HepG2 (cell line): ENCODE measurements around the gene CERS6. TPM values are rescaled to one million over a fixed set of nuclear protein-coding genes. Genes with fewer than 3 reads are reported as not detected.

Experiments used
- ATAC-seq: fragments of 200-7000 bp; cut with Tn5 transposase; 3 replicates; pipeline ENCODE4 v1.9.1; 2020; ENCODE audit warnings: mild to moderate bottlenecking, moderate library complexity
- BruUV-seq: library from RNA; stranded (reverse); fragments of 400-500 nt; replicated peaks from 2 replicates; lab custom pipeline; 2021; lab: Mats Ljungman, UMichigan
- CTCF ChIA-PET: fragments of 300-600 bp; formaldehyde crosslinking; extraction: SDS; loops from one replicate; lab custom pipeline; 2021; ENCODE audit warnings: low total read pairs, inconsistent platforms, low intra/inter-chr PET ratio; lab: Yijun Ruan, JAX
- POLR2A ChIA-PET: fragments of 350-600 bp; sonication (Branson Sonifier 250); formaldehyde crosslinking; loops from one replicate; lab custom pipeline; 2020; ENCODE audit warnings: antibody characterized with exemption, inconsistent platforms; lab: Yijun Ruan, JAX
- DNase-seq: peaks from one replicate; pipeline ENCODE4 v3.0.0-alpha.2; 2015; ENCODE audit warnings: low spot score
- FAIRE-seq: peaks from 3 replicates; lab custom pipeline; 2011; peaks lifted over from hg19 to GRCh38; lab: Jason Lieb, UNC
- H2AFZ ChIP-seq: one replicate; pipeline ENCODE4 v1.6.1; 2011; ENCODE audit warnings: low read length, inconsistent platforms
- H3K27ac ChIP-seq: fragments of 300-600 bp; 3 replicates; pipeline ENCODE4 v1.8.0; 2011; ENCODE audit warnings: mixed run types, mild to moderate bottlenecking, mixed read lengths, low read length, inconsistent platforms; ENCODE audit not compliant: insufficient read depth; ENCODE audit errors: extremely low read length
- H3K27me3 ChIP-seq, 2 experiments: fragments of 200-600 bp in 1 of 2; 2 replicates in 1 of 2; 3 replicates in 1 of 2; pipeline versions ENCODE4 v1.6.0 to v1.8.0; 2011; ENCODE audit warnings: low read length in 2 of 2, mild to moderate bottlenecking in 2 of 2, moderate library complexity in 2 of 2, inconsistent platforms in 1 of 2; ENCODE audit not compliant: insufficient read depth in 2 of 2, control insufficient read depth in 1 of 2
- H3K36me3 ChIP-seq, 2 experiments: fragments of 200-600 bp in 1 of 2; replicated peaks in 1 of 2; 2 replicates in 1 of 2; 3 replicates in 1 of 2; pipeline versions ENCODE4 v1.5.1 to v1.8.0; 2011; ENCODE audit warnings: low read length in 2 of 2, inconsistent platforms in 1 of 2; ENCODE audit not compliant: insufficient read depth in 2 of 2, control insufficient read depth in 1 of 2
- H3K4me1 ChIP-seq: 2 replicates; pipeline ENCODE4 v1.5.1; 2012; ENCODE audit warnings: low read length, inconsistent platforms; ENCODE audit not compliant: insufficient read depth
- H3K4me2 ChIP-seq: 2 replicates; pipeline ENCODE4 v1.6.0; 2011; ENCODE audit warnings: low read depth, low read length, inconsistent platforms
- H3K4me3 ChIP-seq, 3 experiments: fragments of 200-600 bp in 1 of 3; sonication (generic), shearing (Covaris generic) in 1 of 3; replicated peaks in 1 of 3; 2 replicates each; pipeline ENCODE4 v1.5.1; 2011 to 2016; ENCODE audit warnings: low read length in 3 of 3, inconsistent platforms in 2 of 3, low read depth in 2 of 3, mild to moderate bottlenecking in 2 of 3, control low read depth in 1 of 3, mixed read lengths in 1 of 3; ENCODE audit not compliant: insufficient read depth in 1 of 3
- H3K79me2 ChIP-seq: one replicate; pipeline ENCODE4 v1.6.1; 2011; ENCODE audit warnings: low read length, inconsistent platforms; ENCODE audit not compliant: insufficient read depth
- H3K9ac ChIP-seq: 2 replicates; pipeline ENCODE4 v1.6.0; 2011; ENCODE audit warnings: mild to moderate bottlenecking, low read depth, low read length, inconsistent platforms; ENCODE audit not compliant: insufficient read depth
- H3K9me3 ChIP-seq: 2 replicates; pipeline ENCODE4 v1.5.1; 2012; ENCODE audit warnings: mild to moderate bottlenecking, low read length
- H4K20me1 ChIP-seq: 2 replicates; pipeline ENCODE4 v1.6.0; 2011; ENCODE audit warnings: inconsistent platforms, mild to moderate bottlenecking, low read length, moderate library complexity; ENCODE audit not compliant: insufficient read depth
- CREB1 ChIP-seq, 2 experiments: fragments of 450-650 bp in 1 of 2; IDR thresholded peaks; 2 replicates each; pipeline ENCODE4 v1.6.1; 2016 to 2017; ENCODE audit warnings: control low read depth in 1 of 2, mild to moderate bottlenecking in 1 of 2, missing compliant biosample characterization in 1 of 2, missing genetic modification characterization in 1 of 2
- HDAC1 ChIP-seq: sonication (generic); formaldehyde crosslinking; IDR thresholded peaks from 2 replicates; pipeline ENCODE4 v1.5.1; 2020; ENCODE audit warnings: mild to moderate bottlenecking, missing genetic modification reagents
- KDM2A ChIP-seq: sonication (generic); formaldehyde crosslinking; IDR thresholded peaks from 2 replicates; pipeline ENCODE4 v1.4.0; 2020; ENCODE audit warnings: low read depth, missing genetic modification reagents, borderline replicate concordance
- MBNL3 ChIP-seq: fragments of 250-450 bp; sonication (Bioruptor Pico); conservative IDR thresholded peaks from 2 replicates; pipeline ENCODE4 v1.8.0; 2022; ENCODE audit warnings: mild to moderate bottlenecking, inconsistent platforms
- MED8 ChIP-seq: sonication (generic); formaldehyde crosslinking; IDR thresholded peaks from 2 replicates; pipeline ENCODE4 v1.8.1; 2023; ENCODE audit warnings: mild to moderate bottlenecking, missing genetic modification reagents; ENCODE audit not compliant: insufficient replicate concordance
- ZNF160 ChIP-seq: sonication (generic); formaldehyde crosslinking; IDR thresholded peaks from 2 replicates; pipeline ENCODE4 v1.8.0; 2022; ENCODE audit warnings: mild to moderate bottlenecking, inconsistent platforms, missing genetic modification reagents
- ZNF333 ChIP-seq: sonication (generic); formaldehyde crosslinking; IDR thresholded peaks from 2 replicates; pipeline ENCODE4 v1.4.0; 2020; ENCODE audit warnings: mild to moderate bottlenecking, missing genetic modification reagents, borderline replicate concordance
- ZNF883 ChIP-seq: sonication (generic); formaldehyde crosslinking; IDR thresholded peaks from 2 replicates; pipeline ENCODE4 v1.5.1; 2020; ENCODE audit warnings: mild to moderate bottlenecking, missing genetic modification reagents; ENCODE audit errors: not compliant biosample characterization
- WGBS: methylation state at CpG from one replicate; pipeline ENCODE4 v1.1.6; 2017; ENCODE audit warnings: low lambda C conversion rate; 5-methylcytosine and 5-hydroxymethylcytosine counted together
- in situ Hi-C: cut with HindIII; loops from 2 replicates; pipeline ENCODE4 v1.10.0; 2017; ENCODE audit warnings: low pct_unique_long_range_greater_than_20kb; ENCODE audit not compliant: extremely low pct_ligation_motif_present
- intact Hi-C: fragments of 100-400 bp; cut with micrococcal nuclease; formaldehyde crosslinking; loops from one replicate; pipeline ENCODE4 v1.10.0; 2022; ENCODE audit not compliant: unreplicated experiment
- polyA plus RNA-seq, 8 experiments: library from polyadenylated mRNA; depleted of rRNA in 3 of 8; stranded (reverse) in 7 of 8; unstranded in 1 of 8; fragments of >200 nt; fragmentation: Illumina TruSeq in 4 of 8; extraction: Trizol in 4 of 8; gene quantifications; 2 replicates each; pipeline versions ENCODE4 v1.2.1 to v1.2.3, GENCODE V29; 2011 to 2016; ENCODE audit warnings: low read depth in 4 of 8, missing spikeins in 1 of 8, mixed read lengths in 1 of 8; ENCODE audit not compliant: insufficient read depth in 1 of 8
- total RNA-seq, 5 experiments: library from RNA; depleted of rRNA; stranded (reverse); fragments of >200 nt; fragmentation: Illumina TruSeq; extraction: Trizol; gene quantifications; 2 replicates each; pipeline ENCODE4 v1.2.3, GENCODE V29; 2016; ENCODE audit warnings: low read depth in 1 of 5
- TF ChIP-seq, protein P1 (sequence below): IDR thresholded peaks from 2 replicates; pipeline ENCODE4 v1.6.1; 2012; ENCODE audit warnings: low read depth, low read length, improper control_type of control experiment
- TF ChIP-seq, protein P2 (sequence below): sonication (generic); formaldehyde crosslinking; IDR thresholded peaks from 2 replicates; pipeline ENCODE4 v1.4.0; 2020; ENCODE audit warnings: mild to moderate bottlenecking, missing genetic modification reagents
- TF ChIP-seq, protein P3 (sequence below): sonication (generic); formaldehyde crosslinking; IDR thresholded peaks from 2 replicates; pipeline ENCODE4 v1.4.0; 2020; ENCODE audit warnings: mild to moderate bottlenecking, missing genetic modification reagents

Gene CERS6
- total and polyA plus RNA-seq, 2 of the 13 experiments (the other 11 are each of a cell fraction or from before 2014, with no cell fraction given): 10.1 to 20.3 TPM

GRCh38 chr2:168524005-168524404 lies 67.9 kb downstream of the CERS6 start (continued):
- TF ChIP-seq MED8: no peak
- no peak for TF ChIP-seq KDM2A
- TF ChIP-seq HDAC1 (CRISPR knock-in tag): no peak
- TF ChIP-seq ZNF883 (CRISPR knock-in tag): no peak
- TF ChIP-seq, protein P1, sequence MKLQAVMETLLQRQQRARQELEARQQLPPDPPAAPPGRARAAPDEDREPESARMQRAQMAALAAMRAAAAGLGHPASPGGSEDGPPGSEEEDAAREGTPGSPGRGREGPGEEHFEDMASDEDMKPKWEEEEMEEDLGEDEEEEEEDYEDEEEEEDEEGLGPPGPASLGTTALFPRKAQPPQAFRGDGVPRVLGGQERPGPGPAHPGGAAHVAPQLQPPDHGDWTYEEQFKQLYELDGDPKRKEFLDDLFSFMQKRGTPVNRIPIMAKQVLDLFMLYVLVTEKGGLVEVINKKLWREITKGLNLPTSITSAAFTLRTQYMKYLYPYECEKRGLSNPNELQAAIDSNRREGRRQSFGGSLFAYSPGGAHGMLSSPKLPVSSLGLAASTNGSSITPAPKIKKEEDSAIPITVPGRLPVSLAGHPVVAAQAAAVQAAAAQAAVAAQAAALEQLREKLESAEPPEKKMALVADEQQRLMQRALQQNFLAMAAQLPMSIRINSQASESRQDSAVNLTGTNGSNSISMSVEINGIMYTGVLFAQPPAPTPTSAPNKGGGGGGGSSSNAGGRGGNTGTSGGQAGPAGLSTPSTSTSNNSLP: no peak
- TF ChIP-seq, all 625 proteins: peak for 0

GRCh38 chr2:168525020-168525419 lies 68.9 kb downstream of the CERS6 start:
- ATAC-seq (no peak), FAIRE-seq (no peak), DNase-seq (no peak)
- 97% methylated on average over 3 of the region's 3 CpGs for WGBS
- no peaks in the 10 kb centered on the region for H4K20me1 ChIP-seq
- intact Hi-C loops (no loop called here), in situ Hi-C loops (no loop called here)
- no peak overlapping the region for H3K9ac ChIP-seq
- no peaks in the 10 kb centered on the region for H3K36me3 ChIP-seq
- no peaks in the 10 kb centered on the region for H3K9me3 ChIP-seq
- no peaks in the 10 kb centered on the region for H3K27me3 ChIP-seq
- CTCF ChIA-PET: no interaction called here
- H2AFZ ChIP-seq: no peak overlapping the region
- POLR2A ChIA-PET: no interaction called here
- no peak overlapping the region for H3K4me3 ChIP-seq
- no peak overlapping the region for H3K27ac ChIP-seq
- peaks cover 36% of the 10 kb centered on the region for H3K79me2 ChIP-seq
- BruUV-seq: no TSS peak
- H3K4me2 ChIP-seq: no peak overlapping the region
- peaks cover 9% of the 10 kb centered on the region; the same call in 1 of the 2 replicates for H3K4me1 ChIP-seq
- TF ChIP-seq, protein P2, sequence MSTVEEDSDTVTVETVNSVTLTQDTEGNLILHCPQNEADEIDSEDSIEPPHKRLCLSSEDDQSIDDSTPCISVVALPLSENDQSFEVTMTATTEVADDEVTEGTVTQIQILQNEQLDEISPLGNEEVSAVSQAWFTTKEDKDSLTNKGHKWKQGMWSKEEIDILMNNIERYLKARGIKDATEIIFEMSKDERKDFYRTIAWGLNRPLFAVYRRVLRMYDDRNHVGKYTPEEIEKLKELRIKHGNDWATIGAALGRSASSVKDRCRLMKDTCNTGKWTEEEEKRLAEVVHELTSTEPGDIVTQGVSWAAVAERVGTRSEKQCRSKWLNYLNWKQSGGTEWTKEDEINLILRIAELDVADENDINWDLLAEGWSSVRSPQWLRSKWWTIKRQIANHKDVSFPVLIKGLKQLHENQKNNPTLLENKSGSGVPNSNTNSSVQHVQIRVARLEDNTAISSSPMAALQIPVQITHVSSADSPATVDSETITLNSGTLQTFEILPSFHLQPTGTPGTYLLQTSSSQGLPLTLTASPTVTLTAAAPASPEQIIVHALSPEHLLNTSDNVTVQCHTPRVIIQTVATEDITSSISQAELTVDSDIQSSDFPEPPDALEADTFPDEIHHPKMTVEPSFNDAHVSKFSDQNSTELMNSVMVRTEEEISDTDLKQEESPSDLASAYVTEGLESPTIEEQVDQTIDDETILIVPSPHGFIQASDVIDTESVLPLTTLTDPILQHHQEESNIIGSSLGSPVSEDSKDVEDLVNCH (CRISPR knock-in tag): no peak
- TF ChIP-seq, protein P3, sequence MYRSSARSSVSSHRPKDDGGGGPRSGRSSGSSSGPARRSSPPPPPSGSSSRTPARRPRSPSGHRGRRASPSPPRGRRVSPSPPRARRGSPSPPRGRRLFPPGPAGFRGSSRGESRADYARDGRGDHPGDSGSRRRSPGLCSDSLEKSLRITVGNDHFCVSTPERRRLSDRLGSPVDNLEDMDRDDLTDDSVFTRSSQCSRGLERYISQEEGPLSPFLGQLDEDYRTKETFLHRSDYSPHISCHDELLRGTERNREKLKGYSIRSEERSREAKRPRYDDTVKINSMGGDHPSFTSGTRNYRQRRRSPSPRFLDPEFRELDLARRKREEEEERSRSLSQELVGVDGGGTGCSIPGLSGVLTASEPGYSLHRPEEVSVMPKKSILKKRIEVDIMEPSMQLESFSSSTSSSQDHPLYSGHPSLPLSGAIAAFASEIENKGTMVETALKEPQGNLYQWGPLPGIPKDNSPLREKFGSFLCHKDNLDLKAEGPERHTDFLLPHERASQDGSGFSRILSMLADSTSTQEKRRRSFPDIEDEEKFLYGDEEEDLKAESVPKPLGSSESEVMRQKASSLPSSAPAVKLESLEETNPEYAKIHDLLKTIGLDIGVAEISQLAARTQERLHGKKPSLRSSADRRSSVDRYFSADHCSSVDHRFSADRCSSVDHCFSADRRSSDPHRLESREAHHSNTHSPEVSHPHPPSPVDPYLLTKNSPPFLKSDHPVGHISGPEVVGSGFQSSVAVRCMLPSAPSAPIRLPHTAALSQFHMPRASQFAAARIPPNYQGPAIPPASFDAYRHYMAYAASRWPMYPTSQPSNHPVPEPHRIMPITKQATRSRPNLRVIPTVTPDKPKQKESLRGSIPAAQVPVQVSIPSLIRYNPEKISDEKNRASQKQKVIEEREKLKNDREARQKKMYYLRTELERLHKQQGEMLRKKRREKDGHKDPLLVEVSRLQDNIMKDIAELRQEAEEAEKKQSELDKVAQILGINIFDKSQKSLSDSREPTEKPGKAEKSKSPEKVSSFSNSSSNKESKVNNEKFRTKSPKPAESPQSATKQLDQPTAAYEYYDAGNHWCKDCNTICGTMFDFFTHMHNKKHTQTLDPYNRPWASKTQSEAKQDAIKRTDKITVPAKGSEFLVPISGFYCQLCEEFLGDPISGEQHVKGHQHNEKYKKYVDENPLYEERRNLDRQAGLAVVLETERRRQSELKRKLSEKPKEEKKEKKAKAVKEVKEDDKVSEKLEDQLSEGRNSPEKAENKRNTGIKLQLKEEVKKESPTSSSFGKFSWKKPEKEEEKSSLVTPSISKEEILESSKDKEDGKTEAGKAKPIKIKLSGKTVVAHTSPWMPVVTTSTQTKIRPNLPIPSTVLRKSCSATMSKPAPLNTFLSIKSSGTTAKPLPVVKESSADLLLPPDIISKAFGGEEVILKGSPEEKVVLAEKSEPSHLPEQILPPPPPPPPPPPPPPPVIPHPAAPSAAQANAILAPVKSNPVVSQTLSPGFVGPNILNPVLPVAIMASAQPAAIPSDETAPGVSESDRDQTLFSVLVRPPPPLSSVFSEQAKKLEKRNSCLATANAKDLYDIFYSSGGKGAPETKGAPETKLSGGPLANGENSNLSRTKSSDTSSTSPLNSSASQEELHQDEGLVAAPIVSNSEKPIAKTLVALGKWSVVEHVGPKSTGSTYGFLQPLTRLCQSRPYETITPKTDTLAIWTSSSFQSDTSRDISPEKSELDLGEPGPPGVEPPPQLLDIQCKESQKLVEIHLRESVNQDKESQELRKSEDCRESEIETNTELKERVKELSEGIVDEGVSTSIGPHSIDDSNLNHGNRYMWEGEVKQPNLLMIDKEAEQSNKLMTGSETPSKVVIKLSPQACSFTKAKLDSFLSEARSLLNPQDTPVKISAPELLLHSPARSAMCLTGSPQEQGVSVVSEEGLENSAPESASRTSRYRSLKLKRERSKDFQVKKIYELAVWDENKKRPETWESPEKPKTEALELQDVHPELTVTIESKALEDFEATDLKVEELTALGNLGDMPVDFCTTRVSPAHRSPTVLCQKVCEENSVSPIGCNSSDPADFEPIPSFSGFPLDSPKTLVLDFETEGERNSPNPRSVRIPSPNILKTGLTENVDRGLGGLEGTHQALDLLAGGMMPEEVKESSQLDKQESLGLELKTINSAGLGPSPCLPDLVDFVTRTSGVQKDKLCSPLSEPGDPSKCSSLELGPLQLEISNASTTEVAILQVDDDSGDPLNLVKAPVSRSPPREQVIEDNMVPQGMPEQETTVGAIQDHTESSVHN (CRISPR knock-in tag): no peak
- TF ChIP-seq ZNF160 (CRISPR knock-in tag): no peak
- TF ChIP-seq ZNF333 (CRISPR knock-in tag): no peak
- no peak for TF ChIP-seq CREB1 (IDR thresholded peaks at IDR 0.05)
- no peak for TF ChIP-seq CREB1 (CRISPR knock-in tag; IDR thresholded peaks at IDR 0.05)
- TF ChIP-seq MBNL3: no peak
